WTC11 (cell line): Measurements from ENCODE around the gene TULP1. TPM values are rescaled to one million over a fixed set of nuclear protein-coding genes. Genes with fewer than 3 reads are reported as not detected.

Source experiments
- ATAC-seq: fragments of 200-7000 bp; cut with Tn5 transposase; 2 replicates; pipeline ENCODE4 v1.10.0; 2021; ENCODE audit warnings: mild to moderate bottlenecking, moderate library complexity
- CTCF ChIA-PET: fragments of 300-600 bp; sonication (Branson Sonifier 250); formaldehyde crosslinking; loops from one replicate; lab custom pipeline; 2021; ENCODE audit warnings: antibody characterized with exemption; lab: Charles Lee
- POLR2A ChIA-PET: fragments of 350-600 bp; sonication (Branson Sonifier 250); formaldehyde crosslinking; loops from one replicate; lab custom pipeline; 2021; ENCODE audit warnings: antibody characterized with exemption; lab: Charles Lee
- DNase-seq: peaks from one replicate; pipeline ENCODE4 v3.0.0; 2021; ENCODE audit warnings: low spot score
- H3K27ac Mint-ChIP-seq: 2 replicates; pipeline ENCODE4 v1.8.0; 2021; ENCODE audit warnings: mixed read lengths
- H3K27me3 Mint-ChIP-seq: 2 replicates; pipeline ENCODE4 v1.8.0; 2021; ENCODE audit warnings: low read depth, mild to moderate bottlenecking, moderate library complexity, mixed read lengths
- H3K36me3 Mint-ChIP-seq: 2 replicates; pipeline ENCODE4 v1.8.0; 2021; ENCODE audit warnings: mixed read lengths
- H3K4me1 Mint-ChIP-seq: 2 replicates; pipeline ENCODE4 v1.8.0; 2022; ENCODE audit warnings: mixed read lengths
- H3K4me3 Mint-ChIP-seq: 2 replicates; pipeline ENCODE4 v1.8.0; 2021; ENCODE audit warnings: mild to moderate bottlenecking, moderate library complexity, mixed read lengths
- H3K9me3 Mint-ChIP-seq: 2 replicates; pipeline ENCODE4 v1.8.0; 2021; ENCODE audit warnings: mixed read lengths
- AR ChIP-seq: fragments of 250-450 bp; sonication (Bioruptor Pico); IDR thresholded peaks from 2 replicates; pipeline ENCODE4 v1.9.0; 2021; ENCODE audit warnings: mild to moderate bottlenecking
- CREM ChIP-seq: sonication (generic); formaldehyde crosslinking; IDR thresholded peaks from 2 replicates; pipeline ENCODE4 v1.8.1; 2022; ENCODE audit warnings: mild to moderate bottlenecking, missing genetic modification reagents, moderate library complexity
- EMX1 ChIP-seq: fragments of 250-450 bp; sonication (Bioruptor Pico); IDR thresholded peaks from 2 replicates; pipeline ENCODE4 v1.8.0; 2021; ENCODE audit warnings: mild to moderate bottlenecking
- HMGXB4 ChIP-seq: sonication (generic); formaldehyde crosslinking; IDR thresholded peaks from 2 replicates; pipeline ENCODE4 v1.8.1; 2023; ENCODE audit warnings: mild to moderate bottlenecking, moderate library complexity, missing genetic modification reagents
- MXD4 ChIP-seq: fragments of 250-450 bp; sonication (Bioruptor Pico); IDR thresholded peaks from 2 replicates; pipeline ENCODE4 v1.8.0; 2021; ENCODE audit warnings: mild to moderate bottlenecking, moderate library complexity, borderline replicate concordance
- NR3C1 ChIP-seq: sonication (generic); formaldehyde crosslinking; conservative IDR thresholded peaks from 2 replicates; pipeline ENCODE4 v1.8.1; 2023; ENCODE audit warnings: low read depth, mild to moderate bottlenecking, missing genetic modification reagents
- RORB ChIP-seq: fragments of 250-450 bp; sonication (Bioruptor Pico); IDR thresholded peaks from 2 replicates; pipeline ENCODE4 v1.9.0; 2021; ENCODE audit warnings: mild to moderate bottlenecking
- SP1 ChIP-seq: sonication (generic); formaldehyde crosslinking; conservative IDR thresholded peaks from 2 replicates; pipeline ENCODE4 v1.8.1; 2022; ENCODE audit warnings: missing genetic modification reagents
- TEAD1 ChIP-seq: sonication (generic); formaldehyde crosslinking; IDR thresholded peaks from 2 replicates; pipeline ENCODE4 v1.8.0; 2022; ENCODE audit warnings: mild to moderate bottlenecking, missing genetic modification reagents
- total RNA-seq: library from RNA; stranded (reverse); gene quantifications from 3 replicates; pipeline ENCODE4 v1.2.3, GENCODE V29; 2021
- TF ChIP-seq, protein P1 (sequence below): sonication (generic); formaldehyde crosslinking; IDR thresholded peaks from 2 replicates; pipeline ENCODE4 v1.8.1; 2022; ENCODE audit warnings: missing genetic modification reagents, borderline replicate concordance
- TF ChIP-seq, protein P2 (sequence below): sonication (generic); formaldehyde crosslinking; IDR thresholded peaks from 2 replicates; pipeline ENCODE4 v1.8.1; 2023; ENCODE audit warnings: mild to moderate bottlenecking, missing genetic modification reagents, borderline replicate concordance
- TF ChIP-seq, protein P3 (sequence below): sonication (generic); formaldehyde crosslinking; IDR thresholded peaks from 2 replicates; pipeline ENCODE4 v1.8.1; 2022; ENCODE audit warnings: mild to moderate bottlenecking, moderate library complexity, missing genetic modification reagents

The TULP1 gene
- total RNA-seq, 1 experiment from 2014 or later = 2.9 TPM

GRCh38 chr6:35534407-35535170 is 21.9 kb upstream of the TULP1 start:
- ATAC-seq (no peak; the same call in 1 of the 2 replicates), DNase-seq (no peak)
- ChIA-PET CTCF (interaction anchor here (0.6 to 4.4 kb wide), 5 partner anchors 12 to 205 kb away, joined by 3 to 46 read pairs (median 5); no protein-coding TSS in a partner anchor), POLR2A (interaction anchor here (0.7 kb wide), 1 partner anchor 9 kb away, joined by 3 read pairs; no protein-coding TSS in a partner anchor)
- TF ChIP-seq TEAD1 = no peak
- Mint-ChIP-seq H3K9me3 (no peaks in the 10 kb centered on the region), H3K27me3 (no peaks in the 10 kb centered on the region; the same call in 1 of the 2 replicates), H3K27ac (no peak overlapping the region), H3K4me1 (peaks cover 26% of the 10 kb centered on the region), H3K36me3 (no peaks in the 10 kb centered on the region), H3K4me3 (no peak overlapping the region; the same call in 1 of the 2 replicates)

- Mint-ChIP-seq H3K4me3 (no peak overlapping the region), H3K9me3 (no peaks in the 10 kb centered on the region), H3K4me1 (peaks cover 26% of the 10 kb centered on the region), H3K27ac (no peak overlapping the region)
- CTCF ChIA-PET = interaction anchor here (1.0 to 4.4 kb wide), 5 partner anchors 11 to 206 kb away, joined by 3 to 46 read pairs (median 26); no protein-coding TSS in a partner anchor
- TF ChIP-seq MXD4 (CRISPR knock-in tag) (no peak), RORB (CRISPR knock-in tag) (no peak), CREM (CRISPR knock-in tag) (no peak), HMGXB4 (CRISPR knock-in tag) (no peak), NR3C1 (CRISPR knock-in tag) (no peak), EMX1 (CRISPR knock-in tag) (no peak), SP1 (no peak), AR (no peak)
- TF ChIP-seq, protein P1, sequence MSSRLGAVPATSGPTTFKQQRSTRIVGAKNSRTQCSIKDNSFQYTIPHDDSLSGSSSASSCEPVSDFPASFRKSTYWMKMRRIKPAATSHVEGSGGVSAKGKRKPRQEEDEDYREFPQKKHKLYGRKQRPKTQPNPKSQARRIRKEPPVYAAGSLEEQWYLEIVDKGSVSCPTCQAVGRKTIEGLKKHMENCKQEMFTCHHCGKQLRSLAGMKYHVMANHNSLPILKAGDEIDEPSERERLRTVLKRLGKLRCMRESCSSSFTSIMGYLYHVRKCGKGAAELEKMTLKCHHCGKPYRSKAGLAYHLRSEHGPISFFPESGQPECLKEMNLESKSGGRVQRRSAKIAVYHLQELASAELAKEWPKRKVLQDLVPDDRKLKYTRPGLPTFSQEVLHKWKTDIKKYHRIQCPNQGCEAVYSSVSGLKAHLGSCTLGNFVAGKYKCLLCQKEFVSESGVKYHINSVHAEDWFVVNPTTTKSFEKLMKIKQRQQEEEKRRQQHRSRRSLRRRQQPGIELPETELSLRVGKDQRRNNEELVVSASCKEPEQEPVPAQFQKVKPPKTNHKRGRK (CRISPR knock-in tag) = no peak
- TF ChIP-seq, protein P2, sequence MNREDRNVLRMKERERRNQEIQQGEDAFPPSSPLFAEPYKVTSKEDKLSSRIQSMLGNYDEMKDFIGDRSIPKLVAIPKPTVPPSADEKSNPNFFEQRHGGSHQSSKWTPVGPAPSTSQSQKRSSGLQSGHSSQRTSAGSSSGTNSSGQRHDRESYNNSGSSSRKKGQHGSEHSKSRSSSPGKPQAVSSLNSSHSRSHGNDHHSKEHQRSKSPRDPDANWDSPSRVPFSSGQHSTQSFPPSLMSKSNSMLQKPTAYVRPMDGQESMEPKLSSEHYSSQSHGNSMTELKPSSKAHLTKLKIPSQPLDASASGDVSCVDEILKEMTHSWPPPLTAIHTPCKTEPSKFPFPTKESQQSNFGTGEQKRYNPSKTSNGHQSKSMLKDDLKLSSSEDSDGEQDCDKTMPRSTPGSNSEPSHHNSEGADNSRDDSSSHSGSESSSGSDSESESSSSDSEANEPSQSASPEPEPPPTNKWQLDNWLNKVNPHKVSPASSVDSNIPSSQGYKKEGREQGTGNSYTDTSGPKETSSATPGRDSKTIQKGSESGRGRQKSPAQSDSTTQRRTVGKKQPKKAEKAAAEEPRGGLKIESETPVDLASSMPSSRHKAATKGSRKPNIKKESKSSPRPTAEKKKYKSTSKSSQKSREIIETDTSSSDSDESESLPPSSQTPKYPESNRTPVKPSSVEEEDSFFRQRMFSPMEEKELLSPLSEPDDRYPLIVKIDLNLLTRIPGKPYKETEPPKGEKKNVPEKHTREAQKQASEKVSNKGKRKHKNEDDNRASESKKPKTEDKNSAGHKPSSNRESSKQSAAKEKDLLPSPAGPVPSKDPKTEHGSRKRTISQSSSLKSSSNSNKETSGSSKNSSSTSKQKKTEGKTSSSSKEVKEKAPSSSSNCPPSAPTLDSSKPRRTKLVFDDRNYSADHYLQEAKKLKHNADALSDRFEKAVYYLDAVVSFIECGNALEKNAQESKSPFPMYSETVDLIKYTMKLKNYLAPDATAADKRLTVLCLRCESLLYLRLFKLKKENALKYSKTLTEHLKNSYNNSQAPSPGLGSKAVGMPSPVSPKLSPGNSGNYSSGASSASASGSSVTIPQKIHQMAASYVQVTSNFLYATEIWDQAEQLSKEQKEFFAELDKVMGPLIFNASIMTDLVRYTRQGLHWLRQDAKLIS (CRISPR knock-in tag) = no peak
- TF ChIP-seq, protein P3, sequence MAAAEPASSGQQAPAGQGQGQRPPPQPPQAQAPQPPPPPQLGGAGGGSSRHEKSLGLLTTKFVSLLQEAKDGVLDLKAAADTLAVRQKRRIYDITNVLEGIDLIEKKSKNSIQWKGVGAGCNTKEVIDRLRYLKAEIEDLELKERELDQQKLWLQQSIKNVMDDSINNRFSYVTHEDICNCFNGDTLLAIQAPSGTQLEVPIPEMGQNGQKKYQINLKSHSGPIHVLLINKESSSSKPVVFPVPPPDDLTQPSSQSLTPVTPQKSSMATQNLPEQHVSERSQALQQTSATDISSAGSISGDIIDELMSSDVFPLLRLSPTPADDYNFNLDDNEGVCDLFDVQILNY = no peak
- TF ChIP-seq, all 79 proteins: peak for 0
- Mint-ChIP-seq H3K27me3 (no peaks in the 10 kb centered on the region; the same call in 1 of the 2 replicates), H3K36me3 (no peaks in the 10 kb centered on the region)
- ATAC-seq = no peak
- no peak for DNase-seq
- POLR2A ChIA-PET = no interaction called here
Measured at GRCh38 chr6:35533981-35534380, 21.3 kb upstream of the TULP1 start.
